Hematopoietic multipotent progenitor cell (in vitro differentiated cells): Measurements from ENCODE around the gene KERA. TPM values are rescaled to one million over a fixed set of nuclear protein-coding genes. Genes with fewer than 3 reads are reported as not detected.

ENCODE experiments used
- DNase-seq, 3 donors: peaks; one replicate each; pipeline ENCODE4 v3.0.0-alpha.2; 2011 to 2015; ENCODE audit warnings: low read depth in 2 of 3, low spot score in 2 of 3
- total RNA-seq: library from RNA; depleted of rRNA; stranded (reverse); fragments of >200 nt; gene quantifications from one replicate; pipeline ENCODE4 v1.2.3, GENCODE V29; 2012

Gene KERA
- total RNA-seq, 1 donor = not detected

GRCh38 chr12:91017511-91018263, 40.1 kb downstream of the KERA start:
- no peak for DNase-seq

- no peak for DNase-seq
Observed at GRCh38 chr12:91017043-91017442, 40.8 kb downstream of the KERA start.

- no peak for DNase-seq
Observed at GRCh38 chr12:91009319-91009950, 48.4 kb downstream of the KERA start.

- no peak for DNase-seq
Observed at GRCh38 chr12:91007531-91008290, 50.1 kb downstream of the KERA start.

- no peak for DNase-seq
Observed at GRCh38 chr12:91004872-91005271, 53.0 kb downstream of the KERA start, which contains the start of gene EPYC. TSS of gene EPYC (minus strand) at chr12:91004972. CDS start at chr12:91002565, 2,407 bp downstream.

GRCh38 chr12:91003737-91004136, 54.1 kb downstream of the KERA start:
- no peak for DNase-seq

GRCh38 chr12:91001306-91001705, 56.5 kb downstream of the KERA start:
- no peak for DNase-seq

Other genes starting within 250 kb of the KERA start
- not detected for gene CCER1, start 102.8 kb downstream of the KERA start, total RNA-seq
- gene EPYC, start 53.1 kb downstream of the KERA start, total RNA-seq = not detected
- 0.27 TPM for gene LUM, start 53.5 kb upstream of the KERA start, total RNA-seq
- gene DCN, start 124.8 kb upstream of the KERA start, total RNA-seq = not detected